Karpas-422 (cell line): ENCODE measurements around the gene POU4F2. TPM values are rescaled to one million over a fixed set of nuclear protein-coding genes. Genes with fewer than 3 reads are reported as not detected.

ENCODE experiments used
- DNase-seq: peaks from one replicate; pipeline ENCODE4 v3.0.0-alpha.2; 2015
- H2AFZ ChIP-seq: fragments of 200-600 bp; sonication (generic); 2 replicates; pipeline ENCODE4 v1.6.1; 2014; ENCODE audit warnings: antibody characterized with exemption, low read length, mixed read lengths
- H3K27ac ChIP-seq: fragments of 200-600 bp; sonication (generic); 2 replicates; pipeline ENCODE4 v1.5.1; 2014; ENCODE audit warnings: mild to moderate bottlenecking, low read length, moderate library complexity
- H3K27me3 ChIP-seq: fragments of 200-600 bp; sonication (generic); 2 replicates; pipeline ENCODE4 v1.6.1; 2014; ENCODE audit warnings: low read length, mixed read lengths
- H3K36me3 ChIP-seq: fragments of 200-600 bp; sonication (generic); 2 replicates; pipeline ENCODE4 v1.6.1; 2014; ENCODE audit warnings: low read length, mixed read lengths; ENCODE audit not compliant: insufficient read depth
- H3K4me1 ChIP-seq: fragments of 200-600 bp; sonication (generic); 2 replicates; pipeline ENCODE4 v1.6.1; 2014; ENCODE audit warnings: mild to moderate bottlenecking, low read length, mixed read lengths
- H3K4me2 ChIP-seq: fragments of 200-600 bp; sonication (generic); 2 replicates; pipeline ENCODE4 v1.6.1; 2014; ENCODE audit warnings: low read length, low read depth, mild to moderate bottlenecking; ENCODE audit not compliant: poor library complexity, severe bottlenecking
- H3K4me3 ChIP-seq: fragments of 200-600 bp; sonication (generic); 2 replicates; pipeline ENCODE4 v1.5.1; 2014; ENCODE audit warnings: mild to moderate bottlenecking, antibody characterized with exemption, low read length, mixed read lengths
- H3K79me2 ChIP-seq: fragments of 200-600 bp; sonication (generic); 2 replicates; pipeline ENCODE4 v1.6.1; 2014; ENCODE audit warnings: mild to moderate bottlenecking, low read length, mixed read lengths
- H3K9ac ChIP-seq: fragments of 200-600 bp; sonication (generic); 2 replicates; pipeline ENCODE4 v1.6.0; 2014; ENCODE audit warnings: low read length
- H3K9me2 ChIP-seq: fragments of 200-600 bp; sonication (generic), shearing (Covaris generic); replicated peaks from 2 replicates; pipeline ENCODE4 v1.6.0; 2014; ENCODE audit warnings: mild to moderate bottlenecking, low read length, moderate library complexity; ENCODE audit not compliant: insufficient read depth
- H3K9me3 ChIP-seq: fragments of 300-700, 200-600 bp; sonication (generic); 2 replicates; pipeline ENCODE4 v1.6.1; 2014; ENCODE audit warnings: low read length, mixed read lengths
- H4K20me1 ChIP-seq: fragments of 200-600 bp; sonication (generic); 2 replicates; pipeline ENCODE4 v1.6.1; 2014; ENCODE audit warnings: mild to moderate bottlenecking, antibody characterized with exemption, low read length, low read depth; ENCODE audit not compliant: insufficient read depth
- total RNA-seq: library from RNA; depleted of rRNA; stranded (reverse); fragments of >200 nt; shearing (Covaris generic); gene quantifications from 2 replicates; pipeline ENCODE4 v1.2.3, GENCODE V29; 2014; ENCODE audit warnings: low replicate concordance; rRNA removed

POU4F2 gene
- total RNA-seq, result not detected in 2 replicates

- H2AFZ ChIP-seq, result no peak within 1 kb of the TSS
Observed at GRCh38 chr4:146638786-146639505, at the start of gene POU4F2. TSS of gene POU4F2 (plus strand) at chr4:146638893. CDS start at chr4:146639141, 248 bp downstream.

GRCh38 chr4:146590801-146591200 lies 47.9 kb upstream of the POU4F2 start:
- DNase-seq, result no peak
- no peaks in the 10 kb centered on the region for H4K20me1 ChIP-seq
- no peaks in the 10 kb centered on the region for H3K27me3 ChIP-seq

More at GRCh38 chr4:146638786-146639505, at the start of gene POU4F2:
- no peak for DNase-seq
- H3K27ac ChIP-seq, result no peak within 1 kb of the TSS
- no peaks in the 10 kb centered on the region for H3K27me3 ChIP-seq
- no peaks in the 10 kb centered on the region for H3K9me2 ChIP-seq
- no peak within 1 kb of the TSS for H3K9ac ChIP-seq
- H3K79me2 ChIP-seq, result no peaks in the 10 kb centered on the region
- H3K36me3 ChIP-seq, result no peaks in the 10 kb centered on the region
- no peaks in the 10 kb centered on the region for H3K4me1 ChIP-seq
- no peak within 1 kb of the TSS for H3K4me2 ChIP-seq
- no peak within 1 kb of the TSS for H3K4me3 ChIP-seq
- no peaks in the 10 kb centered on the region for H4K20me1 ChIP-seq
- no peaks in the 10 kb centered on the region; the same call in 1 of the 2 replicates for H3K9me3 ChIP-seq

GRCh38 chr4:146592019-146592418 lies 46.7 kb upstream of the POU4F2 start:
- no peak overlapping the region for H2AFZ ChIP-seq
- H3K79me2 ChIP-seq, result no peaks in the 10 kb centered on the region
- H3K9ac ChIP-seq, result no peak overlapping the region
- no peak overlapping the region for H3K4me2 ChIP-seq
- H3K27me3 ChIP-seq, result no peaks in the 10 kb centered on the region
- H3K27ac ChIP-seq, result no peak overlapping the region
- H3K9me2 ChIP-seq, result no peaks in the 10 kb centered on the region
- no peaks in the 10 kb centered on the region for H3K4me1 ChIP-seq
- no peaks in the 10 kb centered on the region for H4K20me1 ChIP-seq
- no peaks in the 10 kb centered on the region for H3K36me3 ChIP-seq
- no peak overlapping the region for H3K4me3 ChIP-seq
- DNase-seq, result no peak
- no peaks in the 10 kb centered on the region for H3K9me3 ChIP-seq

More at GRCh38 chr4:146590801-146591200, 47.9 kb upstream of the POU4F2 start:
- Histone ChIP-seq H3K4me2 (no peak overlapping the region), H3K79me2 (no peaks in the 10 kb centered on the region), H3K36me3 (no peaks in the 10 kb centered on the region), H3K4me1 (no peaks in the 10 kb centered on the region), H3K27ac (no peak overlapping the region), H3K9me3 (no peaks in the 10 kb centered on the region), H3K9me2 (no peaks in the 10 kb centered on the region), H2AFZ (no peak overlapping the region), H3K4me3 (no peak overlapping the region), H3K9ac (no peak overlapping the region)

- Histone ChIP-seq H3K4me1 (no peaks in the 10 kb centered on the region), H3K27ac (no peak overlapping the region), H2AFZ (no peak overlapping the region), H3K4me3 (no peak overlapping the region), H4K20me1 (no peaks in the 10 kb centered on the region), H3K9ac (no peak overlapping the region), H3K4me2 (no peak overlapping the region), H3K9me2 (no peaks in the 10 kb centered on the region), H3K27me3 (no peaks in the 10 kb centered on the region), H3K9me3 (no peaks in the 10 kb centered on the region; the same call in 1 of the 2 replicates), H3K36me3 (no peaks in the 10 kb centered on the region), H3K79me2 (no peaks in the 10 kb centered on the region)
- DNase-seq, result no peak
Observed at GRCh38 chr4:146632770-146633470, 5.8 kb upstream of the POU4F2 start.

GRCh38 chr4:146633471-146633800 lies 5.3 kb upstream of the POU4F2 start:
- H3K4me2 ChIP-seq, result no peak overlapping the region
- H3K27me3 ChIP-seq, result no peaks in the 10 kb centered on the region
- no peaks in the 10 kb centered on the region; the same call in 1 of the 2 replicates for H3K9me3 ChIP-seq
- no peaks in the 10 kb centered on the region for H3K9me2 ChIP-seq
- no peak overlapping the region for H3K4me3 ChIP-seq
- no peak for DNase-seq
- H3K4me1 ChIP-seq, result no peaks in the 10 kb centered on the region
- H3K36me3 ChIP-seq, result no peaks in the 10 kb centered on the region
- H3K9ac ChIP-seq, result no peak overlapping the region
- H3K27ac ChIP-seq, result no peak overlapping the region
- H2AFZ ChIP-seq, result no peak overlapping the region
- no peaks in the 10 kb centered on the region for H4K20me1 ChIP-seq
- H3K79me2 ChIP-seq, result no peaks in the 10 kb centered on the region

GRCh38 chr4:146634825-146635224 lies 3.9 kb upstream of the POU4F2 start:
- H3K36me3 ChIP-seq, result no peaks in the 10 kb centered on the region
- H3K9me2 ChIP-seq, result no peaks in the 10 kb centered on the region
- no peaks in the 10 kb centered on the region for H3K4me1 ChIP-seq
- no peak overlapping the region for H2AFZ ChIP-seq
- no peaks in the 10 kb centered on the region; the same call in 1 of the 2 replicates for H3K9me3 ChIP-seq
- H3K27me3 ChIP-seq, result no peaks in the 10 kb centered on the region
- H3K79me2 ChIP-seq, result no peaks in the 10 kb centered on the region
- DNase-seq, result no peak
- no peak overlapping the region for H3K4me3 ChIP-seq
- H4K20me1 ChIP-seq, result no peaks in the 10 kb centered on the region
- no peak overlapping the region for H3K4me2 ChIP-seq
- no peak overlapping the region for H3K27ac ChIP-seq
- H3K9ac ChIP-seq, result no peak overlapping the region

- H3K27me3 ChIP-seq, result no peaks in the 10 kb centered on the region
- H3K4me3 ChIP-seq, result no peak overlapping the region
- H2AFZ ChIP-seq, result no peak overlapping the region
- no peak for DNase-seq
- no peak overlapping the region for H3K4me2 ChIP-seq
- no peak overlapping the region for H3K9ac ChIP-seq
- no peaks in the 10 kb centered on the region for H4K20me1 ChIP-seq
- no peak overlapping the region for H3K27ac ChIP-seq
- no peaks in the 10 kb centered on the region for H3K4me1 ChIP-seq
- H3K79me2 ChIP-seq, result no peaks in the 10 kb centered on the region
- no peaks in the 10 kb centered on the region for H3K9me2 ChIP-seq
- H3K9me3 ChIP-seq, result no peaks in the 10 kb centered on the region; the same call in 1 of the 2 replicates
- H3K36me3 ChIP-seq, result no peaks in the 10 kb centered on the region
Observed at GRCh38 chr4:146637621-146638332, 916 bp upstream of the POU4F2 start.

GRCh38 chr4:146638333-146638785 lies 334 bp upstream of the POU4F2 start:
- Histone ChIP-seq H3K4me3 (no peak overlapping the region), H3K27ac (no peak overlapping the region), H3K4me1 (no peaks in the 10 kb centered on the region), H3K36me3 (no peaks in the 10 kb centered on the region), H3K9ac (no peak overlapping the region), H3K9me2 (no peaks in the 10 kb centered on the region), H3K27me3 (no peaks in the 10 kb centered on the region), H3K9me3 (no peaks in the 10 kb centered on the region; the same call in 1 of the 2 replicates), H3K4me2 (no peak overlapping the region), H4K20me1 (no peaks in the 10 kb centered on the region), H2AFZ (no peak overlapping the region), H3K79me2 (no peaks in the 10 kb centered on the region)
- DNase-seq, result no peak
